Measurements from ENCODE around the gene SFXN5. TPM values are rescaled to one million over a fixed set of nuclear protein-coding genes. Genes with fewer than 3 reads are reported as not detected.

SFXN5 gene
- total RNA-seq, 1 donor from 2014 or later, result 14.9 TPM

DNA sequence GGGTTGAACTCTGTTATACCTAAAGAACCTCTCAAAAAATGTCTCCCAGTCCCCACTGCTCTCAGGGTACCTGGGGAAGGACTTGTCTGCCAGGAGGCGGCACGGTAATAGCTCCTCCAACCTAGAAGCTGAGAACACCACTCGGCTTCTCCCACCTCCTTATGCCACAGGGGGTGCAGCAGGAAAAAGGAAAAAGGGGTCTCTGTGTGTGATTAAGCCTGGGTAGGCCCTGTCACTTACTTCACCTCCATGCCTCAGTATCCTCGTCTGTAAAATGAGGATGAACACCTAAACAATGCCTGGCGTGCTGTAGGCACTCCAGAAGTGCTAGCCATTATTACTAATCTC lies 77.6 kb downstream of the SFXN5 start:
- FAIRE-seq, result no peak

GRCh38 chr2:72993147-72993932 lies 78.2 kb downstream of the SFXN5 start:
- Histone ChIP-seq H3K4me1 (ENCODE audit: insufficient read depth, low read length) (peaks cover 2% of the 10 kb centered on the region), H3K36me3 (ENCODE audit: insufficient read depth, low read length) (no peaks in the 10 kb centered on the region), H3K4me3 (ENCODE audit: insufficient read depth, low read depth, low read length) (no peak overlapping the region), H3K9ac (ENCODE audit: low read length) (no peak overlapping the region), H3K9me3 (ENCODE audit: insufficient read depth, low read depth, low read length) (no peaks in the 10 kb centered on the region), H3K4me2 (ENCODE audit: low read length) (no peak overlapping the region), H3K27me3 (ENCODE audit: insufficient read depth, low read length) (no peaks in the 10 kb centered on the region), H3K79me2 (ENCODE audit: insufficient read depth, low read length) (no peaks in the 10 kb centered on the region), H2AFZ (ENCODE audit: low read depth, low read length) (no peak overlapping the region), H3K27ac (ENCODE audit: low read depth, low read length) (no peak overlapping the region), H4K20me1 (ENCODE audit: insufficient read depth, low read length) (peaks cover 5% of the 10 kb centered on the region)
- no peaks in the 10 kb centered on the region for H3K9me3 Mint-ChIP-seq (ENCODE audit: unreplicated experiment)
- TF ChIP-seq, protein P1, sequence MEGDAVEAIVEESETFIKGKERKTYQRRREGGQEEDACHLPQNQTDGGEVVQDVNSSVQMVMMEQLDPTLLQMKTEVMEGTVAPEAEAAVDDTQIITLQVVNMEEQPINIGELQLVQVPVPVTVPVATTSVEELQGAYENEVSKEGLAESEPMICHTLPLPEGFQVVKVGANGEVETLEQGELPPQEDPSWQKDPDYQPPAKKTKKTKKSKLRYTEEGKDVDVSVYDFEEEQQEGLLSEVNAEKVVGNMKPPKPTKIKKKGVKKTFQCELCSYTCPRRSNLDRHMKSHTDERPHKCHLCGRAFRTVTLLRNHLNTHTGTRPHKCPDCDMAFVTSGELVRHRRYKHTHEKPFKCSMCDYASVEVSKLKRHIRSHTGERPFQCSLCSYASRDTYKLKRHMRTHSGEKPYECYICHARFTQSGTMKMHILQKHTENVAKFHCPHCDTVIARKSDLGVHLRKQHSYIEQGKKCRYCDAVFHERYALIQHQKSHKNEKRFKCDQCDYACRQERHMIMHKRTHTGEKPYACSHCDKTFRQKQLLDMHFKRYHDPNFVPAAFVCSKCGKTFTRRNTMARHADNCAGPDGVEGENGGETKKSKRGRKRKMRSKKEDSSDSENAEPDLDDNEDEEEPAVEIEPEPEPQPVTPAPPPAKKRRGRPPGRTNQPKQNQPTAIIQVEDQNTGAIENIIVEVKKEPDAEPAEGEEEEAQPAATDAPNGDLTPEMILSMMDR (IDR thresholded peaks at IDR 0.05; ENCODE audit: insufficient read depth, low read depth, low read length), result peak; percentile 56
- no peak for TF ChIP-seq EZH2 (IDR thresholded peaks at IDR 0.05; ENCODE audit: insufficient read depth, low read length)
- FAIRE-seq (no peak), DNase-seq (ENCODE audit: low read depth) (no peak)
- peak overlapping the region; percentile 14 for H3K27ac Mint-ChIP-seq (ENCODE audit: unreplicated experiment)
- H3K36me3 Mint-ChIP-seq (ENCODE audit: low read depth, unreplicated experiment), result peaks cover 14% of the 10 kb centered on the region
- no peak overlapping the region for H3K4me3 Mint-ChIP-seq (ENCODE audit: unreplicated experiment)
- H3K27me3 Mint-ChIP-seq (ENCODE audit: low read depth, unreplicated experiment), result peaks cover 5% of the 10 kb centered on the region
- H3K4me1 Mint-ChIP-seq (ENCODE audit: low read depth, unreplicated experiment), result peaks cover 4% of the 10 kb centered on the region

More for the DNA sequence above, 77.6 kb downstream of the SFXN5 start:
- Mint-ChIP-seq H3K4me1 (ENCODE audit: low read depth, unreplicated experiment) (peaks cover 4% of the 10 kb centered on the region), H3K36me3 (ENCODE audit: low read depth, unreplicated experiment) (peaks cover 15% of the 10 kb centered on the region), H3K4me3 (ENCODE audit: unreplicated experiment) (no peak overlapping the region), H3K9me3 (ENCODE audit: unreplicated experiment) (no peaks in the 10 kb centered on the region), H3K27me3 (ENCODE audit: low read depth, unreplicated experiment) (peaks cover 5% of the 10 kb centered on the region), H3K27ac (ENCODE audit: unreplicated experiment) (no peak overlapping the region)
- peaks cover 5% of the 10 kb centered on the region for H4K20me1 ChIP-seq (ENCODE audit: insufficient read depth, low read length)
- no peak overlapping the region for H3K9ac ChIP-seq (ENCODE audit: low read length)
- H3K9me3 ChIP-seq (ENCODE audit: insufficient read depth, low read depth, low read length), result no peaks in the 10 kb centered on the region
- TF ChIP-seq EZH2 (IDR thresholded peaks at IDR 0.05; ENCODE audit: insufficient read depth, low read length), result no peak
- TF ChIP-seq, protein P1 (IDR thresholded peaks at IDR 0.05; ENCODE audit: insufficient read depth, low read depth, low read length), result no peak
- H3K79me2 ChIP-seq (ENCODE audit: insufficient read depth, low read length), result no peaks in the 10 kb centered on the region
- no peak overlapping the region for H3K4me3 ChIP-seq (ENCODE audit: insufficient read depth, low read depth, low read length)
- no peak overlapping the region for H3K4me2 ChIP-seq (ENCODE audit: low read length)
- DNase-seq (ENCODE audit: low read depth), result no peak
- no peak overlapping the region for H2AFZ ChIP-seq (ENCODE audit: low read depth, low read length)
- no peak overlapping the region for H3K27ac ChIP-seq (ENCODE audit: low read depth, low read length)
- H3K4me1 ChIP-seq (ENCODE audit: insufficient read depth, low read length), result peaks cover 2% of the 10 kb centered on the region
- H3K36me3 ChIP-seq (ENCODE audit: insufficient read depth, low read length), result no peaks in the 10 kb centered on the region
- H3K27me3 ChIP-seq (ENCODE audit: insufficient read depth, low read length), result no peaks in the 10 kb centered on the region

GRCh38 chr2:72992734-72993102 lies 78.8 kb downstream of the SFXN5 start:
- Histone ChIP-seq H2AFZ (ENCODE audit: low read depth, low read length) (no peak overlapping the region), H3K9ac (ENCODE audit: low read length) (no peak overlapping the region), H3K27ac (ENCODE audit: low read depth, low read length) (no peak overlapping the region), H3K4me1 (ENCODE audit: insufficient read depth, low read length) (peaks cover 2% of the 10 kb centered on the region), H3K9me3 (ENCODE audit: insufficient read depth, low read depth, low read length) (no peaks in the 10 kb centered on the region), H3K27me3 (ENCODE audit: insufficient read depth, low read length) (no peaks in the 10 kb centered on the region), H3K4me3 (ENCODE audit: insufficient read depth, low read depth, low read length) (no peak overlapping the region), H3K36me3 (ENCODE audit: insufficient read depth, low read length) (no peaks in the 10 kb centered on the region), H3K79me2 (ENCODE audit: insufficient read depth, low read length) (no peaks in the 10 kb centered on the region), H4K20me1 (ENCODE audit: insufficient read depth, low read length) (peaks cover 5% of the 10 kb centered on the region), H3K4me2 (ENCODE audit: low read length) (no peak overlapping the region)
- H3K4me1 Mint-ChIP-seq (ENCODE audit: low read depth, unreplicated experiment), result peaks cover 4% of the 10 kb centered on the region
- no peaks in the 10 kb centered on the region for H3K9me3 Mint-ChIP-seq (ENCODE audit: unreplicated experiment)
- FAIRE-seq, result no peak
- peaks cover 5% of the 10 kb centered on the region for H3K27me3 Mint-ChIP-seq (ENCODE audit: low read depth, unreplicated experiment)
- DNase-seq (ENCODE audit: low read depth), result no peak
- TF ChIP-seq, protein P1 (IDR thresholded peaks at IDR 0.05; ENCODE audit: insufficient read depth, low read depth, low read length), result no peak
- TF ChIP-seq EZH2 (IDR thresholded peaks at IDR 0.05; ENCODE audit: insufficient read depth, low read length), result no peak
- peak overlapping the region; percentile 14 for H3K27ac Mint-ChIP-seq (ENCODE audit: unreplicated experiment)
- no peak overlapping the region for H3K4me3 Mint-ChIP-seq (ENCODE audit: unreplicated experiment)
- H3K36me3 Mint-ChIP-seq (ENCODE audit: low read depth, unreplicated experiment), result peaks cover 12% of the 10 kb centered on the region
